Common myeloid progenitor, CD34-positive (primary cell): ENCODE measurements around the gene SEL1L3. TPM values are rescaled to one million over a fixed set of nuclear protein-coding genes. Genes with fewer than 3 reads are reported as not detected.
"Not testable (repeated sequence)": the region's sequence is repeated elsewhere in the genome, so short reads cannot be mapped to it uniquely, and the experiment has no call there.

Source experiments
- CTCF ChIA-PET: fragments of 350-600 bp; sonication (Branson Sonifier 250); formaldehyde crosslinking; loops from one replicate; lab custom pipeline; 2021; ENCODE audit warnings: antibody characterized with exemption; lab: Charles Lee
- POLR2A ChIA-PET: fragments of 350-600 bp; sonication (Branson Sonifier 250); formaldehyde crosslinking; loops from one replicate; lab custom pipeline; 2021; ENCODE audit warnings: antibody characterized with exemption; lab: Charles Lee
- DNase-seq, 3 donors: peaks; one replicate each; pipeline versions ENCODE4 v3.0.0 to v3.0.0-alpha.2; 2013
- H3K27ac ChIP-seq, 2 experiments: 1 replicate in 1 of 2; 2 replicates in 1 of 2; pipeline ENCODE4 v1.7.0; 2013; ENCODE audit warnings: inconsistent platforms in 2 of 2, low read length in 2 of 2, mild to moderate bottlenecking in 2 of 2, low read depth in 1 of 2, moderate library complexity in 1 of 2; ENCODE audit not compliant: severe bottlenecking in 2 of 2, insufficient read depth in 1 of 2, poor library complexity in 1 of 2
- H3K27me3 ChIP-seq, 5 experiments: replicated peaks in 2 of 5; 1 replicate in 3 of 5; 2 replicates in 2 of 5; pipeline versions ENCODE4 v1.6.1 to v1.7.0; 2013; ENCODE audit warnings: low read length in 4 of 5, mild to moderate bottlenecking in 2 of 5, moderate library complexity in 2 of 5, inconsistent platforms in 1 of 5; ENCODE audit not compliant: insufficient read depth in 5 of 5, control insufficient read depth in 4 of 5
- H3K36me3 ChIP-seq, 4 experiments: 1 replicate in 2 of 4; 2 replicates in 2 of 4; pipeline versions ENCODE4 v1.6.1 to v1.7.0; 2013; ENCODE audit warnings: low read length in 3 of 4, control low read depth in 1 of 4, mild to moderate bottlenecking in 1 of 4; ENCODE audit not compliant: control insufficient read depth in 4 of 4, insufficient read depth in 4 of 4
- H3K4me1 ChIP-seq, 4 experiments: 1 replicate in 3 of 4; 2 replicates in 1 of 4; pipeline versions ENCODE4 v1.6.1 to v1.7.1; 2013; ENCODE audit warnings: low read length in 3 of 4, mild to moderate bottlenecking in 3 of 4, control low read depth in 1 of 4, inconsistent platforms in 1 of 4, moderate library complexity in 1 of 4; ENCODE audit not compliant: control insufficient read depth in 4 of 4, insufficient read depth in 4 of 4; ENCODE audit errors: control extremely low read depth in 1 of 4
- H3K4me3 ChIP-seq, 7 experiments: 1 replicate in 4 of 7; 2 replicates in 3 of 7; pipeline versions ENCODE4 v1.5.1 to v1.7.0; 2013; ENCODE audit warnings: mild to moderate bottlenecking in 7 of 7, low read length in 6 of 7, moderate library complexity in 6 of 7, inconsistent platforms in 2 of 7, low read depth in 2 of 7, control low read depth in 1 of 7; ENCODE audit not compliant: insufficient read depth in 4 of 7, control insufficient read depth in 1 of 7; ENCODE audit errors: extremely low read depth in 1 of 7
- H3K9me3 ChIP-seq, 5 experiments: 1 replicate in 4 of 5; 2 replicates in 1 of 5; pipeline versions ENCODE4 v1.6.1 to v1.7.1; 2013; ENCODE audit warnings: low read length in 4 of 5, mild to moderate bottlenecking in 2 of 5, inconsistent platforms in 1 of 5, low read depth in 1 of 5, moderate library complexity in 1 of 5; ENCODE audit not compliant: control insufficient read depth in 4 of 5, insufficient read depth in 2 of 5; ENCODE audit errors: control extremely low read depth in 1 of 5
- WGBS: methylation state at CpG from one replicate; pipeline ENCODE4 v1.1.5; 2013; ENCODE audit not compliant: insufficient coverage; 5-methylcytosine and 5-hydroxymethylcytosine counted together
- polyA plus RNA-seq: library from polyadenylated mRNA; unstranded; fragments of 120-200 nt; gene quantifications from one replicate; pipeline ENCODE4 v1.2.1, GENCODE V29; 2013

SEL1L3 gene
- polyA plus RNA-seq: 35.2 TPM

DNA sequence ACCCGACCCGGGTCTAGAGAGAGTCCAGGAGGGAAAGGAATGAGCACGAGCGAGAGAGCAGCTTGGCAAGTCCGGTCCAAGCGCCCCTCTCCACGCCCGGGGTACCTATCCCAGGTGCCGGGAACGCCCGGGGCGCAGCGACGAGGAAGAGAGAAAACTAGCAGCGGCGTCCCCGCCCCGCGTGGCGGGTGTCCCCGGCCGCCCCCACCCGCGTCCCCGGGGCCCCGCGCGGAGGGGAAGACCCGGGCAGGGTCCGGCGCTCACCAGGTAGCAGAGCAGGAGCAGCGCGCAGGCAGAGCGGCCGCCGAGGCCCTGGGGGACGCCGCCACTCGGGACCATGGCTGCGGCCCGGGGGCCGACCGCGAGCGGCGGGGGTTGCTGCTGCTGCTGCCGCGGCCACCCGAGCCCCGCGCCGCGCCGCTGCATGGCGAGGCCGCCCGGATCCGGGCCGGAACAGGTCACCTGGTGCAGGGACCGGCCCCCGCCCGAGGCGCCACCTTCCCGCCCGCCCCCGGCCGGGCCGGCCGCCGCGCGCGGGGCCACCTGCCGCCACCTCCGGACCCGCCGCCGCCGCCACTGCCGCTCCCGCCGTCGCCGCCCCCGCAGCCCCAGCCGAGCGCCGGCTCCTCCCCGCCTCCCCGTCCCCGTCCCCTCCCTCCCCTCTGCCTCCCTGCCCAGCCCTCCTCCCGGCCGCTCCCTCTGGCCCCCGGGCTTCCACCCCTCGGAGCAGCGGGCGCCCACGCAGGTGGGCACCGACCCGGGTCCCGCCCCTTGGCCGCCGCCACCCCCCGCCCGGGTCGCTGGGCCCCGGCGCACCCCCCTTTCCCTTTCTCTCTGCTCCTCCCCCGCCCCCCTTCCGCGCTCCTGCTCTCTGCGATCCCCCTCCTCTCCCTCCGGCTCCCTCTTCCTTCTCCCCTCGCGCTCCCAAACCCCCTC lies at the start of gene SEL1L3:
Gene SEL1L3, minus strand, starts transcription at position 578 of the 936 bp plus-strand sequence. Its CDS starts 152 bp downstream, at position 426.
- 0% methylated on average over 70 of the region's 115 CpGs for WGBS
- Histone ChIP-seq H3K4me3 (peak within 1 kb of the TSS; percentile 65 to 92 (median 77)), H3K27me3 (peaks cover 0 to 2% (median 0%) of the 10 kb centered on the region in 5 experiments), H3K4me1 (peaks cover 26 to 44% (median 43%) of the 10 kb centered on the region in 4 experiments), H3K9me3 (no peaks in the 10 kb centered on the region), H3K36me3 (no peaks in the 10 kb centered on the region), H3K27ac (peak within 1 kb of the TSS; percentile 19 to 79)
- POLR2A ChIA-PET: no interaction called here
- peak in 2 of 3 donors; percentile 42 to 61 for DNase-seq
- CTCF ChIA-PET: interaction anchor here (0.6 to 1.4 kb wide), 2 partner anchors 8 to 20 kb away, joined by 3 to 4 read pairs; no protein-coding TSS in a partner anchor

DNA sequence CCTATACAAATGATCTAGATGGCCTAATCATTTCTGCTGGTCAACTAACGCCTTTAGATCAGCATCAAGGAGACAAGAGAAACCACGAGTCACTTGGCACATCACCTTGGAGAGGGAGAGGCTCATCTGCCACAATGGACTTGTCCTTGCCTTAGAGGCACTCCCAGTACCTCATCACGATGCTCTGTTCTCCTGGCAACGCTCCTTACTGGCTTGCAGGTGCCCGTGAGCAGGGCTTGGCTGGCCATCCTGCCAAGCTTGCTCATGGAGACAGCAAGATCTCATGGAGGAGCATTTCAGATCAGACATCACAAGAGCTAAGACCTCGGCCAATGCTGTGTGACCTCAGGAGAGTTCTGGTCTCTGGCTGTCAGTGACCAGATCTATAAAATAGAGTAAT lies 48.6 kb upstream of the SEL1L3 start:
- WGBS: 98% methylated on average over 6 of the region's 6 CpGs
- Histone ChIP-seq H3K9me3 (peaks cover 0 to 4% (median 0%) of the 10 kb centered on the region in 5 experiments), H3K27me3 (no peaks in the 10 kb centered on the region), H3K27ac (no peak overlapping the region), H3K4me3 (no peak overlapping the region), H3K4me1 (peaks cover 6 to 18% (median 11%) of the 10 kb centered on the region in 4 experiments), H3K36me3 (no peaks in the 10 kb centered on the region)
- POLR2A ChIA-PET: interaction anchor here (0.7 kb wide), 1 partner anchor 1282 kb away, joined by 3 read pairs; no protein-coding TSS in a partner anchor
- CTCF ChIA-PET: no interaction called here
- DNase-seq: no peak

DNA sequence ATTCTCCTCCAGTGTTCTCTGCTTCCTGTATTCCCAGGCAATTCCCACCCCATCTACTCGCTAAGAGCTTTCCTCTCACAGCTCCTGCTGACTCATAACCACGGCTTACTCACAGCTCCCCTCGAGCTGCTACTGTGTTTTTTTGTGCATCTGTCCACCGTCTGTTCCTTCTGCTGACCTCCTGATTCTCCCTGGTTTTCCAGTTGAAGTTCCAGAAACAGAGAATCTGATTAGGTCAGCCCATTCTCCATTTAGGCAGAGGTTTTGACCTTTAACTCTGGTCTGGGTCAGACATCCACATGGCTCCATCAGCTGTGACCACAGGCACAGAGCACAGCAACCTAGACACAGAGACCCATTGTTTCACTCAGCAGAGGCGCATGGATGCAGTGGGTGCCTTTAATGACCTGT lies 45.7 kb upstream of the SEL1L3 start:
- POLR2A ChIA-PET: no interaction called here
- H3K4me3 ChIP-seq: no peak overlapping the region
- no peaks in the 10 kb centered on the region for H3K27me3 ChIP-seq
- no peak for DNase-seq
- H3K27ac ChIP-seq: no peak overlapping the region
- H3K9me3 ChIP-seq: peaks cover 0 to 4% (median 0%) of the 10 kb centered on the region in 5 experiments
- H3K4me1 ChIP-seq: peaks cover 1 to 7% (median 4%) of the 10 kb centered on the region in 4 experiments
- CTCF ChIA-PET: no interaction called here
- H3K36me3 ChIP-seq: no peaks in the 10 kb centered on the region
- 41% methylated on average over 5 of the region's 5 CpGs for WGBS

DNA sequence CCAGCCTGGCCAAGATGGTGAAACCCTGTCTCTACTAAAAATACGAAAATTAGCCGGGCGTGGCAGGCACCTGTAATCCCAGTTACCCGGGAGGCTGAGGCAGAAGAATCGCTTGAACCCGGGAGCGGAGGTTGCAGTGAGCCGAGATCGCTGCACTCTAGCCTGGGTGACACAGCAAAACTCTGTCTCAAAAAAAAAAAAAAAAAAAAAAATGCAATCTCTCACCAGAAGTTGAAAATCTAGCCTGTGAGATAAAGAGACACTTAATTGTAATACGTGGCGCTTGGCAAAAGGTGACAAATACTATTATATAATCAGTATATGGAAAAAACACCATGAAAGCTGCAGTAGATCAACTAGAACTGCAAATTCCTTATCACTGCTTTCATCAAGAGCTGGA lies 43.3 kb upstream of the SEL1L3 start:
- DNase-seq, H3K4me1 ChIP-seq, H3K4me3 ChIP-seq, H3K27ac ChIP-seq, H3K9me3 ChIP-seq, POLR2A ChIA-PET, H3K36me3 ChIP-seq, H3K27me3 ChIP-seq, CTCF ChIA-PET: not testable (repeated sequence)
- 96% methylated on average over 5 of the region's 11 CpGs for WGBS

GRCh38 chr4:25905371-25905770 lies 42.6 kb upstream of the SEL1L3 start:
- Histone ChIP-seq H3K27ac (no peak overlapping the region), H3K4me1 (no peaks in the 10 kb centered on the region), H3K27me3 (no peaks in the 10 kb centered on the region), H3K36me3 (no peaks in the 10 kb centered on the region), H3K9me3 (peaks cover 0 to 4% (median 0%) of the 10 kb centered on the region in 5 experiments), H3K4me3 (no peak overlapping the region)
- DNase-seq: no peak
- CTCF ChIA-PET: no interaction called here
- 96% methylated on average over 4 of the region's 4 CpGs for WGBS
- POLR2A ChIA-PET: interaction anchor here (0.6 kb wide), 1 partner anchor 436 kb away, joined by 6 read pairs; no protein-coding TSS in a partner anchor

- H3K27me3 ChIP-seq: no peaks in the 10 kb centered on the region
- no peak overlapping the region for H3K27ac ChIP-seq
- no peaks in the 10 kb centered on the region for H3K4me1 ChIP-seq
- no peak overlapping the region for H3K4me3 ChIP-seq
- H3K36me3 ChIP-seq: no peaks in the 10 kb centered on the region
- ChIA-PET CTCF (no interaction called here), POLR2A (no interaction called here)
- WGBS: 100% methylated on average over 1 of the region's 3 CpGs
- no peak for DNase-seq
- peaks cover 0 to 4% (median 0%) of the 10 kb centered on the region in 5 experiments for H3K9me3 ChIP-seq
These were observed 41.9 kb upstream of the SEL1L3 start for GRCh38 chr4:25904748-25905082.
